ENCODE results near the gene NUDT16.

Gene NUDT16

GRCh38 chr3:131401978-131402377 is 20.4 kb downstream of the NUDT16 start:
- Mint-ChIP-seq H3K9me3 (peaks cover 2% of the 10 kb centered on the region), H3K36me3 (ENCODE audit: low read depth) (no peaks in the 10 kb centered on the region), H3K27ac (no peak overlapping the region), H3K4me3 (no peak overlapping the region), H3K4me1 (no peaks in the 10 kb centered on the region), H3K27me3 (ENCODE audit: low read depth) (no peaks in the 10 kb centered on the region)
- TF ChIP-seq CTCF (IDR thresholded peaks at IDR 0.05; ENCODE audit: unreplicated experiment in 3 of 3), result no peak

- Mint-ChIP-seq H3K27me3 (ENCODE audit: low read depth) (no peaks in the 10 kb centered on the region), H3K4me1 (no peaks in the 10 kb centered on the region), H3K4me3 (no peak overlapping the region), H3K27ac (no peak overlapping the region), H3K36me3 (ENCODE audit: low read depth) (no peaks in the 10 kb centered on the region), H3K9me3 (peaks cover 2% of the 10 kb centered on the region)
- TF ChIP-seq CTCF (IDR thresholded peaks at IDR 0.05; ENCODE audit: unreplicated experiment in 3 of 3), result no peak
Measured at GRCh38 chr3:131402391-131403039, 20.9 kb downstream of the NUDT16 start.

- Mint-ChIP-seq H3K9me3 (peaks cover 2% of the 10 kb centered on the region), H3K4me3 (no peak overlapping the region), H3K4me1 (no peaks in the 10 kb centered on the region), H3K27ac (no peak overlapping the region), H3K27me3 (ENCODE audit: low read depth) (no peaks in the 10 kb centered on the region), H3K36me3 (ENCODE audit: low read depth) (no peaks in the 10 kb centered on the region)
- TF ChIP-seq CTCF (IDR thresholded peaks at IDR 0.05; ENCODE audit: unreplicated experiment in 3 of 3), result no peak
Measured at GRCh38 chr3:131403216-131403895, 21.8 kb downstream of the NUDT16 start.

- no peak overlapping the region for H3K4me3 Mint-ChIP-seq
Measured at GRCh38 chr3:131405411-131405810, 23.8 kb downstream of the NUDT16 start.

DNA sequence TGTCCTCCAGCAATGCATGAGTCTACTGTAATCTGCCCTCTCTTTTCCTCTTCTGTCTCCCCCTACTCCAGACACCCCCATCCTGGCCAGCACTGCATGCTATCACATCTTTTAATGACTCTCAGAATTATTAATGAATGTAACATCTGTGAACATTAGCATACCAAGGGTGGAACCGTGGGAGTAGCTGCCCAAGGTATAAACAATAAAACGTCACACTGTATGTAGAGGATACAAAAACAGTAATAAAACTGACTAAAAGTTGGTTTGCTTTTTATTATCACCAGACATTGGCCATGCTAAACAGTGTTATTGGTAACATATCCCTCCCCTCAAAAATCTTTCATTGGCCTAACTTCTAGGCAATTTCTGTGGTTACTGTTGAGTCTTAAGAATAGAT is 24.7 kb downstream of the NUDT16 start:
- H3K9me3 Mint-ChIP-seq, result peaks cover 6% of the 10 kb centered on the region
- TF ChIP-seq CTCF (IDR thresholded peaks at IDR 0.05; ENCODE audit: unreplicated experiment in 3 of 3), result no peak
- H3K27ac Mint-ChIP-seq, result no peak overlapping the region
- no peak overlapping the region for H3K4me3 Mint-ChIP-seq
- H3K36me3 Mint-ChIP-seq (ENCODE audit: low read depth), result no peaks in the 10 kb centered on the region
- H3K27me3 Mint-ChIP-seq (ENCODE audit: low read depth), result no peaks in the 10 kb centered on the region
- no peaks in the 10 kb centered on the region for H3K4me1 Mint-ChIP-seq

More at GRCh38 chr3:131405411-131405810, 23.8 kb downstream of the NUDT16 start:
- no peaks in the 10 kb centered on the region for H3K36me3 Mint-ChIP-seq (ENCODE audit: low read depth)
- H3K27me3 Mint-ChIP-seq (ENCODE audit: low read depth), result no peaks in the 10 kb centered on the region
- no peak for TF ChIP-seq CTCF (IDR thresholded peaks at IDR 0.05; ENCODE audit: unreplicated experiment in 3 of 3)
- peaks cover 2% of the 10 kb centered on the region for H3K9me3 Mint-ChIP-seq
- no peaks in the 10 kb centered on the region for H3K4me1 Mint-ChIP-seq
- H3K27ac Mint-ChIP-seq, result no peak overlapping the region

DNA sequence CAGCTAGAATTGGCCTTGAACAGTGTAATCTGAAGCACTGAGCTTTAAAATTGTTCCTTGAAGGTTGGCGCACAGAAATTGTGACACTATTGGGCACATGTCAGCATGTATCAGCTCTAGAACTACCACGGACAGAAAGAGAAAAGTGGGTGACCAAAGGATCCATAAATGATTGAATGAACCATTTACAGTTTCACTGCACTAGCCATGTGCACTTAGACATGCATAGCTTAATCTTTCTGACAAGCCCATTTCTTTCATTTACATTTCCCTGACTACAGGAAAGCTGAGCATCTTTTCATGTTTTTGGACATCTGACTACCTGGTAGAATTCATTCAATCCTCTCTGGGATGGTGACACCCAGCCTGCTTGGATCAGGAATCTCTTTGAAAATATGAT is 36.2 kb downstream of the NUDT16 start:
- Mint-ChIP-seq H3K27me3 (ENCODE audit: low read depth) (peaks cover 12% of the 10 kb centered on the region), H3K4me3 (no peak overlapping the region), H3K9me3 (peaks cover 10% of the 10 kb centered on the region), H3K4me1 (no peaks in the 10 kb centered on the region), H3K27ac (no peak overlapping the region), H3K36me3 (ENCODE audit: low read depth) (no peaks in the 10 kb centered on the region)
- TF ChIP-seq CTCF (IDR thresholded peaks at IDR 0.05; ENCODE audit: unreplicated experiment in 3 of 3), result no peak
